SU-DHL-6 (cell line): ENCODE results near the gene GABRR1.

Experiments used
- H2AFZ ChIP-seq: fragments of 200-600 bp; sonication (generic); 2 replicates; pipeline ENCODE4 v1.6.1; 2014; ENCODE audit warnings: low read depth, mild to moderate bottlenecking, moderate library complexity, mixed read lengths, antibody characterized with exemption, low read length; ENCODE audit not compliant: severe bottlenecking
- H3F3A ChIP-seq: fragments of 200-600 bp; shearing (Covaris generic); 2 replicates; pipeline ENCODE4 v1.6.0; 2016; ENCODE audit warnings: antibody characterized with exemption, mild to moderate bottlenecking; ENCODE audit not compliant: insufficient read depth
- H3K27ac ChIP-seq: fragments of 200-600 bp; sonication (generic); 2 replicates; pipeline ENCODE4 v1.5.1; 2016; ENCODE audit warnings: low read depth, mild to moderate bottlenecking, low read length, moderate library complexity, mixed read lengths
- H3K27me3 ChIP-seq: fragments of 200-600 bp; sonication (generic), shearing (Covaris generic); 2 replicates; pipeline ENCODE4 v1.6.0; 2014; ENCODE audit warnings: mild to moderate bottlenecking, low read length
- H3K36me3 ChIP-seq: fragments of 200-600 bp; sonication (generic); 2 replicates; pipeline ENCODE4 v1.6.1; 2014; ENCODE audit warnings: mild to moderate bottlenecking, low read length, mixed read lengths
- H3K4me2 ChIP-seq: fragments of 300-600, 200-600 bp; shearing (Covaris generic), sonication (generic); 2 replicates; pipeline ENCODE4 v1.6.0; 2014; ENCODE audit warnings: low read length, low read depth, mild to moderate bottlenecking; ENCODE audit not compliant: poor library complexity, severe bottlenecking
- H3K4me3 ChIP-seq: fragments of 200-600 bp; sonication (generic); 2 replicates; pipeline ENCODE4 v1.5.1; 2014; ENCODE audit warnings: antibody characterized with exemption, low read length, mild to moderate bottlenecking, mixed read lengths; ENCODE audit not compliant: insufficient read depth, poor library complexity, severe bottlenecking
- H3K79me2 ChIP-seq: fragments of 200-600 bp; sonication (generic); 2 replicates; pipeline ENCODE4 v1.6.1; 2014; ENCODE audit warnings: mild to moderate bottlenecking, low read length, moderate library complexity; ENCODE audit not compliant: insufficient read depth
- H3K9ac ChIP-seq: fragments of 200-600 bp; sonication (generic); 2 replicates; pipeline ENCODE4 v1.7.0; 2014; ENCODE audit warnings: mild to moderate bottlenecking, low read length
- H3K9me2 ChIP-seq: fragments of 200-600 bp; sonication (generic); replicated peaks from 2 replicates; pipeline ENCODE4 v1.6.1; 2014; ENCODE audit warnings: low read length; ENCODE audit not compliant: insufficient read depth
- H3K9me3 ChIP-seq: fragments of 200-600 bp; sonication (generic); 2 replicates; pipeline ENCODE4 v1.6.1; 2014; ENCODE audit warnings: low read length, mixed read lengths; ENCODE audit not compliant: insufficient read depth
- H4K20me1 ChIP-seq: fragments of 200-600 bp; sonication (generic); 2 replicates; pipeline ENCODE4 v1.6.1; 2014; ENCODE audit warnings: low read depth, mild to moderate bottlenecking, antibody characterized with exemption, low read length, moderate library complexity, mixed read lengths
- CTCF ChIP-seq: fragments of 200-600 bp; sonication (generic); IDR thresholded peaks from one replicate; pipeline ENCODE4 v1.5.1; 2017; ENCODE audit warnings: antibody characterized with exemption, mild to moderate bottlenecking, low read length, moderate library complexity; ENCODE audit not compliant: insufficient read depth, poor library complexity, severe bottlenecking
- EZH2phosphoT487 ChIP-seq: fragments of 200-600 bp; sonication (generic), shearing (Covaris generic); conservative IDR thresholded peaks from 2 replicates; pipeline ENCODE4 v1.6.1; 2018; ENCODE audit warnings: mild to moderate bottlenecking, antibody characterized with exemption, low read length, moderate library complexity, mixed read lengths

Gene GABRR1

DNA sequence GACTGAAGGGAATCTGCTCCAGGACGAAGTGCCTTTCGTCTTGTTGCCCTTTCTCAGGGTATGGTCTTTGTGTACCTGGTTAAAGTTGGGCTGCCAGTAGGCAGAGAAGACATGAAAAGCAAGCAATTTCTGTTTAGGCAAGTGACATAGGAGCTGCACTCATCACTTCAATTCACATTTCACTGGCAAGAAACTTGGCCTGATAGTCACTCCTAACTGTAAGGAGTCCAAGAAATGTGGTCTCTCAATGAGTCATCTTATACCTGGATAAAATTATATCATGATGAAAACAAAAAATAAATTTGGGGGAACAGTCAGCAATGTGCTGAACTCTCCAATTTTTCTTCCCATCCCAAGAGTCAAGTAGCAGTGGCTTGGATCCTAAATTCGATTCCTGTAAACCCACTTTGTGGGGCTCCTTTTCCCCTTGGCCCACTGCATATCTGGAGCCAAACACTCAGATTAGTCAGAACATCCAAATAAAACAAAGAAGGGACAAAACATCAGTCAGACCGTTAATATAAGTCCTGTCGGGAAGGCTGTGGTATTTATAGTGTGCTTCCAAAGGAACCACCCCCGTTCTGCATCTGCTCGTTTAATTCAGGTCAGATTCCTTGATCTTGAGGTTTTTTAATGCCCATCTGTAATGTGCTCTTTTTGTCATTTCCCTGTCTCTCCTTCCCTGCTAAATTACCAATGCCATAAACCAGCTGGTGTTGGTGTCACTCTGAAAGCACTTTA, 5.0 kb upstream of the GABRR1 start:
- no peak overlapping the region for H3K27ac ChIP-seq
- no peak overlapping the region for H2AFZ ChIP-seq
- H3K4me3 ChIP-seq = no peak overlapping the region
- H3K4me2 ChIP-seq = no peak overlapping the region
- no peaks in the 10 kb centered on the region for H3K9me2 ChIP-seq
- H3F3A ChIP-seq = no peaks in the 10 kb centered on the region
- H3K36me3 ChIP-seq = no peaks in the 10 kb centered on the region
- no peaks in the 10 kb centered on the region for H4K20me1 ChIP-seq
- no peaks in the 10 kb centered on the region for H3K9me3 ChIP-seq
- no peak overlapping the region for H3K9ac ChIP-seq
- no peaks in the 10 kb centered on the region for H3K79me2 ChIP-seq
- no peaks in the 10 kb centered on the region for H3K27me3 ChIP-seq
- TF ChIP-seq EZH2phosphoT487 (no peak), CTCF (no peak)

- H2AFZ ChIP-seq = no peak overlapping the region
- no peaks in the 10 kb centered on the region for H3K9me2 ChIP-seq
- H3K4me3 ChIP-seq = no peak overlapping the region
- no peaks in the 10 kb centered on the region for H3K36me3 ChIP-seq
- H3K9ac ChIP-seq = no peak overlapping the region
- H3K79me2 ChIP-seq = no peaks in the 10 kb centered on the region
- no peaks in the 10 kb centered on the region for H3F3A ChIP-seq
- H3K9me3 ChIP-seq = no peaks in the 10 kb centered on the region
- no peak overlapping the region for H3K27ac ChIP-seq
- no peaks in the 10 kb centered on the region for H3K27me3 ChIP-seq
- no peak overlapping the region for H3K4me2 ChIP-seq
- TF ChIP-seq CTCF (no peak), EZH2phosphoT487 (no peak)
- H4K20me1 ChIP-seq = no peaks in the 10 kb centered on the region
Measured at GRCh38 chr6:89221129-89221528, 4.0 kb upstream of the GABRR1 start.

- no peaks in the 10 kb centered on the region for H3F3A ChIP-seq
- H2AFZ ChIP-seq = no peak overlapping the region
- TF ChIP-seq EZH2phosphoT487 (no peak), CTCF (no peak)
- H4K20me1 ChIP-seq = no peaks in the 10 kb centered on the region
- H3K27ac ChIP-seq = no peak overlapping the region
- H3K9ac ChIP-seq = no peak overlapping the region
- H3K4me3 ChIP-seq = no peak overlapping the region
- no peaks in the 10 kb centered on the region for H3K27me3 ChIP-seq
- no peaks in the 10 kb centered on the region for H3K9me3 ChIP-seq
- H3K9me2 ChIP-seq = no peaks in the 10 kb centered on the region
- H3K79me2 ChIP-seq = no peaks in the 10 kb centered on the region
- no peak overlapping the region for H3K4me2 ChIP-seq
- H3K36me3 ChIP-seq = no peaks in the 10 kb centered on the region
Measured at GRCh38 chr6:89216411-89216810, 747 bp downstream of the GABRR1 start.
